HG02885 (cell line): ENCODE results near the gene ACE.

Experiments used
- ATAC-seq: cut with Tn5 transposase; IDR thresholded peaks from one replicate; pipeline ENCODE4 v1.9.1; 2021; ENCODE audit warnings: mild to moderate bottlenecking; ENCODE audit not compliant: unreplicated experiment, poor library complexity

The ACE gene

DNA sequence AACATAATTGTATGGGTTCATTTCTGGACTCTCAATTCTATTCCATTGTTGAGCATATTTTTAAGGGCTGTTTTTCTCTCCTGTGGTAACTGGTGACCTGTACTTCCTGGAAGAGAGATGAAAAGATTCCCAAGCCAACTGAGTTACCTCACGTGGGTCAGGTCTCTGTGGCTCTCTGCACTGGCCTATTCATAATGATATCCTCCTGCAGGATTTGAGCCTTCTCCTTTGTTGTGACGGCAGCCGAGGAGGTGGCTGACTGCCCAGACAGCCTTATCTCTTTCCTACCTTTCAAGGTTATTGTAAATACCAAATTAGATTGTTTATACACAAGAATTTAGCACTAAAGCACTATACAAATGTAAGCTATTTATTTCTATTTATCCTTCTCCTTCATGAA lies 2.7 kb upstream of the ACE start:
- ATAC-seq: no peak

DNA sequence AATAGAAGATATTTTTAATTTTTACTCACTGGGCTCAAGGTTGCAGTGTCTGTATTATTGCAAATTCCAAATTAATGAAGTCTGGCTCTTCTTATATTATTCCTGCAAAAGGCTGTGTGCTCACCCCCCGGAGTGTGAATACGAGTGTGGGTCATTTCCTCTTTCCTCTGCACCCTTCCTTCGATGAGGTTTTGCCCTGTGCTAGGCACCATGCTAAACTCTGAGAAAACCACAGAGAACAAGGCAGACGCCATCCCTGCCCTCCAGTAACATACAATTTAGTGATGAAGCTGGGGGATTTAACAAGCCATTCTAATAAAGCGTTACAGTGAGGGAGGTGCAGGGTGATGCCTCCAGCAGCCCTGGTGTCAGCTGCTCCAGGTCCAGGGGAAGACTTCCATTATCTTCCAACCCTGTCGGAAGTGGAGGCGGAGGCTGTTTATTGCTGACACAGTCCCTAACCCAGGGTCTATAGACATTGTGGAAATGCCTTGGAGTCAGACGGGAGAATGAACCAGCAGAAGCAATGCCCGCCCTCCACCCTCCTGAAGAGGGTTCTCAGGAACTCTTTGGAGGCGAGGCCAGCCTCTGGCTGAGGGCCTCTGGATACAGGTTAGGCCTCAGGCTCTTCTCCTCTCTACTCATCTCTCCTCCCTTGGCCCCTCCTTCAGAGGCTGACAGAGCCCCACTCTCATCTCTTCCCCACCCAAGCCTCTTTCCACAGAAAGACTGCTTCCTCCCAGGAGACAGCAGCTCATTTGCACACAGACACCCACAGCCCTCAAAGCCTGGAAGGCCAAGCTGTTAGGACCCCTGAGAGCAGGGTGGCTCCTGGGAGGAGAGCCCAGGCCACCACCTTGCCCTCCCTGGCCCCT lies 2.0 kb upstream of the ACE start:
- ATAC-seq: no peak

DNA sequence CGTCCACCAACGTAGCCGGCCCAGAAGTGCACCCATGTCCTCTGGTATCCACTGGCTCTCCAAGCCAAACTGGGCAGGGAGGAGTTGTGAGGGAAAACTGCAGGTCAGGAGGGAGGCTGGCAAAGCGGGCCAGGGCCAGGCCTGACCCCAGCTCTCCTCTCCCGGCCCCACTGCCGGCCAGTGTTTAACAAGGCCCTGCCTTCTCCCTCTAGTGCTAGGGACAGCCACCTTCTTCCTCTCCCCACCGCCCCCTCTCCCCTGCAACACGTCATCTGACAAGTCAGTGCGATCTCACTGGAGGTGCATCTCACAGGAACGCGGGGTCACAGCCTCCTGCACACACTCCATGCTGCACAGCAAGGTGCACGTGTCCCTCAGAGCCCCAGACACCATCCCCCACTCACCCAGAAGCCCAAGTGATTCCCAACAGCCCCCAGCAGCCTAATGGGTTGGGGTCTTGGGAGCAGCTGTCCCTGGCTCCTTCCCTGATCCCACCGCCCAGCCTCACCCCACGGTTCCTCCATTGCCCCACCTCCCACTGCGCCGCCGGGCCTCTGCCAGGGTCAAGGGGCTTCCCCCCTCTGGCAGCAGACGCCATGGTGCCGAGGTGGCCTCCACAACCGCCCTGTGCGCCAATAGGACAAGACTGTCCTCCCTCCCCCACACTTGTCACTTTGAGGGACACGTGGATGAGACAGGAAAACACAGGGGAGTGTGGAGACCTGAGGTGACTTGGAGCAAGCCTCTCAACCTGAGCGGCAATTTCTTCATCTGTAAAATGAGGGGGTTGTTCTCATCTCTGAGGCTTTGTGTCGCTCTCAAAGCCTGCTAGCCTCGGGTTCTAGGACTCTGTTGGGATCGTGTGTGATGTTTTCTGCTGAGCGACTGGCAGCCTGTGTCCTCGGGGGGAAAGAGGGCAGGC lies 1.1 kb upstream of the ACE start:
- no peak for ATAC-seq

DNA sequence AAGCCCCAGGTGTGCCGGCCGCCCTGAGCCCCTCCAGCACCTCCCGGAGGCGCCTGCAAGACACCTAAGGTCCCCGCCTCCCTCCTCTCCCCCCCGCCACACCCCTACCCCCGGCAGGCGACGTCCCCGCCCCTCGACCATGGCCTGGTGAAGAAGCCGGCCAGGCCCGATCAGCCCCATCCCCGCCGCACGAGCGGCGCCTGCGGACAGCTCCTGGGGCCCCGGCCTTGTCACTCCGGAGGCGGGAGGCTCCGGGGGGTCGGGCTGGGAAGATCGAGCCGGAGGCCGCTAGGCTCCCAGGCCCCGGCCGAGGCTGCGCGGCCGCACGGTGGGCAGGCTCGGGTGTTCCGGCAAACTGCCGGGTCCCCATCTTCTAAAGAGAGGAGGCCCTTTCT lies 405 bp upstream of the ACE start:
- no peak for ATAC-seq

DNA sequence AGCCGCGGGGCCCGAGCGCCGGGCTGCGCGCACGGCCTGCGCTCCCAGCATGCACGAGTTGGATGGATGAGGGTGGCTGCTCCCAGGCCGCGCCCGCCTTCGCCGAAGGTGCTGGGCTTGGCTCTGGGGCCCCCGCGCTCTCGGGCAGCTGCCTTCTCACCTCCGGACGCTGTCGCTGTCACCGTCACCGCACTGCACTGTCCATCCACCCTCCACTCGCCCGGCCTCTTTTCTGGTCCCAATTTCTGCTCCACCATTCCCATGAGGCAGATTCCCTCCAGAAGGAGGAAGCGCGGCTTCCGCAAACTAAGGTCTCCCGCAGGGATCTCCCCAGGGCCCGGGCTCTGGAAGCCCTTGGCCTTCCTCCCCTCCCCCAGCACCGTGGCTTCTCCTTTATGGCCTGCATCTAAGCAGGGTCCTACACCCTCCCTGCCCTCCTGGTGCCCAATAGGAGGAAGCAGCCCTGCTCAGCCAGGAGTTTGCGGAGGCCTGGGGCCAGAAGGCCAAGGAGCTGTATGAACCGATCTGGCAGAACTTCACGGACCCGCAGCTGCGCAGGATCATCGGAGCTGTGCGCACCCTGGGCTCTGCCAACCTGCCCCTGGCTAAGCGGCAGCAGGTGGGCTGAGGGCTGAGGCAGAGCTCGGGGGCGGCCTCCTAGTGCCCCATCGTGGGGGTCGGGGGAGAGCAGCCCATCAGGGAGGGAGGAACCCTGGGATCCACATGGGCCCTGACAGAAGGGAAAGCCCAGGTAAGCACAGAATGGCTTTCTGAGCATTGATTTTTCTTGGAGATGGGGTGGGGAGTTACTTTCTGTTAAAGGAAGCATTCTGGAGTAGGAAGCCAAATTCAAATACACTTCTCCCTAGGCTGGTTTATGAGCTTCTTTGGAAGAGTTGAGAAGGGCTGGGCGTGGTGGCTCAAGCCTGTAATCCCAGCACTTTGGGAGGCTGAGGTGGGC lies 899 bp downstream of the ACE start:
- no peak for ATAC-seq

DNA sequence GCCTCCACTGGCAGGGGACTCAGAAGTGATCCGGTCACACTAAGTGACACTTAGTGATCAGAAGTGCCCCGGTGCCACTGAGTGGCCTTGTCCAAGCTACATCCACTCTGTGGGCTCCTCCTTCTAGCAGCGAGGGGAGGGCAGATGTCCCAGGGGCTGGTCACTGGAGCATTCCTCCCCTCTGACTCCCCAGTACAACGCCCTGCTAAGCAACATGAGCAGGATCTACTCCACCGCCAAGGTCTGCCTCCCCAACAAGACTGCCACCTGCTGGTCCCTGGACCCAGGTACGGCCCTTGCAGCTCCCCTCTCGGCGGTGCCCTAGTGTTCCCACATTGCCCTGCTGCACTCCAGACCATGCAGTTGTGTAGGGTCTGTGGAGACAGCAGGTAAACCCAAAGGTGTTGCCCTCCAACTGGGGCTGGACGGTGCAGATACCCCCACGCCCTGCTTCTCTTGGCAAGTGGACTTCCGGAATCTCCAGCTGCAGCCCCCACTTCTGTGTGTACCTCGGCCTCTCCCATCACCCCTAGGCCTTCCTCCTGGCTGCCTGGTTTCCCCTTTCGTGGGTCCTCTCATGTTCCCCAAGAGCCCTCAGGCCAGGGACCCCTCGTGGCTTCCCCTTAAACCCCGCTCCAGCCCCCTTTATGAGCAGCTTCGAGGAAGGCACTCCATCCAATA lies 2.1 kb downstream of the ACE start:
- peak; percentile 67 for ATAC-seq

DNA sequence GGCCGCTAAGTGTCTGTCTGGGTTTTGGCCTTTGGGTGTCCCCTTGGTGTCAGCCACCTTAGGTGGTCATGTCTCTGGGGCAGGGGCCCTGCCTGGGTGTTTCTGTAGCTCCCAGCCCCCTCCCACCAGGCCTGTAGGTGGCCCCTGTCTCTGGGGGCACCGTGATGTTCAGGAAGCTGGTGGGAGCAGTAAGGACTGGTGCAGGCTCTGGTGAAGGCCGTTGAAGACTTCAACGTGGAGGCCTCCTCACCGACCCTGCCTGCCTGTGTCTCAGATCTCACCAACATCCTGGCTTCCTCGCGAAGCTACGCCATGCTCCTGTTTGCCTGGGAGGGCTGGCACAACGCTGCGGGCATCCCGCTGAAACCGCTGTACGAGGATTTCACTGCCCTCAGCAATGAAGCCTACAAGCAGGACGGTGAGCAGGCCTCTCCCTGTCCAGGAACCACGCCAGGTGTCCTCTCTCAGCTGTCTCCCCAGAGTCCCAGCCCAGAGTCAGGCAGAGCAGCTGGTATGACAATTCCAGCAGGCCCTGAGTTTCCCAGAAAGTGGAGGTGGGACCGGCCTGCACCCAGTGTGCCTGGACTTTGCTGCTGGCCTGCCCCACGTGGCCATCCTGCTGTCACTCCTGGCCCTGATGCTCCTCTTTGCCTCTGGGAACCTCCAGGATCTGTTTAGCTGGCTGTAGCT lies 2.8 kb downstream of the ACE start:
- no peak for ATAC-seq

DNA sequence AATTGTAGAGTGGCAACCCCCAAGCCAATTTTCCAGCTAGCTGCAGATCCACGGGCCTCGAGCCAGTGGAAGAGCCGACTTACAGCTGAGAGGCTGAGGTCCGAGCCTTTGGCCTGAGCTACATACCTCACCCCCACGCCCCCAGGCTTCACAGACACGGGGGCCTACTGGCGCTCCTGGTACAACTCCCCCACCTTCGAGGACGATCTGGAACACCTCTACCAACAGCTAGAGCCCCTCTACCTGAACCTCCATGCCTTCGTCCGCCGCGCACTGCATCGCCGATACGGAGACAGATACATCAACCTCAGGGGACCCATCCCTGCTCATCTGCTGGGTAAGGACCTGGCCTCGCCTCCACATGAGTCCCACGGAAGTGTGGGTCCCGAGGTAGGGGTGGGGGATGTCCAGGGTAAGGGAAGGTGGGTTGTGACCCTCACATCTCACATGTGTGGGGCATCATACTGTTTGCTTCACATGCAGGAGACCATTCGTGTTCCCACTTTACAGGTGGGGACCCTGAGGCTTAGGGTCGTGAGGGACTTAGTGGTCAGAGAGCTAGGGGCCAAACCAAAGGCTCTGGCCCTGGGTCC lies 3.4 kb downstream of the ACE start:
- ATAC-seq: no peak

DNA sequence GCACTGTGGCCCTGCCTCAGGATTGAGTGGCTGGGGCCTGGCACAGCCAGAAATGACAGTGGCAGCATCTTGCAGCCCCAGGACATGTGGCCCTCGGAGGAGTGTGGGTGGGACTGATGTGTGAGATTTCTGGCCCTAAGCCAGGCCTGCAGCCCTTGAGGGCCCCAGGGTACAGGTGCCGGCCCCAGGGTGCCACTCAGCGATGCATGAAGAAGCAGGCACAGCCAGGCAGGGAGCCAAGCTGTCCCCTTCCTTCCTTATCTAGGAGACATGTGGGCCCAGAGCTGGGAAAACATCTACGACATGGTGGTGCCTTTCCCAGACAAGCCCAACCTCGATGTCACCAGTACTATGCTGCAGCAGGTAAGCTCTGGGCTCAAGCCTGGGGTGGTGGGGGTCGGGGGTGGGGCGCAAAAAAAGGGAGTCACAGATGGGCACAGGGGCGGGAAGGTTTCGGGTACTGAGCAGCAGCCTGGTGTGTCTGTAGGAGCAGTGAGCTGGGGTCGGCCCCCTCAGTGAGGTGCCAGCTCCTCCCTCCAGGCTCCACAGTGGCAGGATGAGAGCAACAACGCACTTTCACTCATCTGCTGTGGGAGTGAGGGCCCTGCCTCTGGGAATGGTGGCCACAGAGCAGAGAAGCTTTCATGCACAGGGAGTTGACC lies 4.1 kb downstream of the ACE start:
- no peak for ATAC-seq

DNA sequence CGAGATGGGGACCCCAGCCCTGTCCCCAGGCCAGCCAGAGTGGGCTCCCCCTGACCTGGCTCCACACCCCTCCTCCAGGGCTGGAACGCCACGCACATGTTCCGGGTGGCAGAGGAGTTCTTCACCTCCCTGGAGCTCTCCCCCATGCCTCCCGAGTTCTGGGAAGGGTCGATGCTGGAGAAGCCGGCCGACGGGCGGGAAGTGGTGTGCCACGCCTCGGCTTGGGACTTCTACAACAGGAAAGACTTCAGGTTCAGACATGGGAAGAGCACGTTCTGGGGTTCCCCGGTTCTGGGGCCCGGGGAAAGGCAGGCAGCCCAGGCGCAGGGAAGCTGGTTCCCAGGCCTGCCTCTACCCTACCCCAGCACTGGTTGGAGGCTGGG lies 4.6 kb downstream of the ACE start:
- no peak for ATAC-seq

DNA sequence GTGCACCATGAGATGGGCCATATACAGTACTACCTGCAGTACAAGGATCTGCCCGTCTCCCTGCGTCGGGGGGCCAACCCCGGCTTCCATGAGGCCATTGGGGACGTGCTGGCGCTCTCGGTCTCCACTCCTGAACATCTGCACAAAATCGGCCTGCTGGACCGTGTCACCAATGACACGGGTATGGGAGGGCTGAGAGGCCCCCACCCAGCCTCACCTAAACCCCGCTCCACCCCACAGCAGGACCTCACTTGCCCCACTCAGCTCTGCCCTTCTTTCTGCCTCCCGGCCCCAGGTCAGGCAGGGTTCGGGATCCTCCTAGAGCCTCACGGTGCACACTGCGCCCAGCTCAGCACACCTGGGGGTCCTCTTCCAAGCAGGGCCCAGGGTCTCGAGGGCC lies 5.6 kb downstream of the ACE start:
- no peak for ATAC-seq

DNA sequence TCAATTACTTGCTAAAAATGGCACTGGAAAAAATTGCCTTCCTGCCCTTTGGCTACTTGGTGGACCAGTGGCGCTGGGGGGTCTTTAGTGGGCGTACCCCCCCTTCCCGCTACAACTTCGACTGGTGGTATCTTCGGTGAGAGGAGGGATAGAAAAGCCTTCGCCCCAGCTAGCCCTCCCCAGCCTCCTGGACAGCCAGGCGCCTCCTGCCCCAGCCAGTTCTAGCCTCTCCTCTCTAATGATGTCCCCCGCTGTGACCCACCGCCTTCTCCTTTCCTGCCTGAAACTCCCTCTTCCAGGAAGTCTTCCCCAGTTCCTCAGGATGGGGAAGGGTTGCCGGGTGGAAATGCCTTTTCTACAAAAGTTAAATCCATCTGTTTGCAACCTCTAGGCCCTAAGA lies 6.2 kb downstream of the ACE start:
- ATAC-seq: no peak

DNA sequence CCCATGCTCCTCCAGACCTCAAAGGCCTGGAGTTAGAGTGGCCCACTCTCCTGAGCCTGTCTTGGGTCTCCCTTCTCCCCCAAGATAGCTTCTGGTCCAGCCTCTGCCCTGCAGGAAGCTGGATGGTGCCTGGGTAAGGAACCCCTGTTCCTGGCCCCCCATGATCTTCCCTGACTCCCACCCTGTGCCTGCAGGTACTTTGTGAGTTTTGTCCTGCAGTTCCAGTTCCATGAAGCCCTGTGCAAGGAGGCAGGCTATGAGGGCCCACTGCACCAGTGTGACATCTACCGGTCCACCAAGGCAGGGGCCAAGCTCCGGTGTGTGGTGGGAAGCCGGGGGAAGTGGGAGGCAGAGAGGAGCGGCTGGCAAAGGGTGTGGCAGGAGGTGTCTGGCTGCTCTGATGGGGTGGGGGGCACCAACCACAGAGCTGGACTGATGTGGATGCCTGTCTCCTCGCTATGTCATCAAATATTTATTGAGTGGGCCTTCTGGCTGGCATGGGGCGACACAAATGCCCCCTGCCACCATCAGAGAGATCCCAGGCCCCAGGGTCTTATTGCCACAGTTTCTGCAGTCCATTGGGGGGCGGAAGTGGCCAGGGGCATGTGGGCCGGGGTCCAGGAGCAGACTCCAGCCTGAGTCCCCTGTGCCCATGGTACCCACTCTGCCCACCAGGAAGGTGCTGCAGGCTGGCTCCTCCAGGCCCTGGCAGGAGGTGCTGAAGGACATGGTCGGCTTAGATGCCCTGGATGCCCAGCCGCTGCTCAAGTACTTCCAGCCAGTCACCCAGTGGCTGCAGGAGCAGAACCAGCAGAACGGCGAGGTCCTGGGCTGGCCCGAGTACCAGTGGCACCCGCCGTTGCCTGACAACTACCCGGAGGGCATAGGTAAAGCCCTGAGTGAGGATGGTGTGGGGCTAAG lies 7.1 kb downstream of the ACE start:
- ATAC-seq: no peak

DNA sequence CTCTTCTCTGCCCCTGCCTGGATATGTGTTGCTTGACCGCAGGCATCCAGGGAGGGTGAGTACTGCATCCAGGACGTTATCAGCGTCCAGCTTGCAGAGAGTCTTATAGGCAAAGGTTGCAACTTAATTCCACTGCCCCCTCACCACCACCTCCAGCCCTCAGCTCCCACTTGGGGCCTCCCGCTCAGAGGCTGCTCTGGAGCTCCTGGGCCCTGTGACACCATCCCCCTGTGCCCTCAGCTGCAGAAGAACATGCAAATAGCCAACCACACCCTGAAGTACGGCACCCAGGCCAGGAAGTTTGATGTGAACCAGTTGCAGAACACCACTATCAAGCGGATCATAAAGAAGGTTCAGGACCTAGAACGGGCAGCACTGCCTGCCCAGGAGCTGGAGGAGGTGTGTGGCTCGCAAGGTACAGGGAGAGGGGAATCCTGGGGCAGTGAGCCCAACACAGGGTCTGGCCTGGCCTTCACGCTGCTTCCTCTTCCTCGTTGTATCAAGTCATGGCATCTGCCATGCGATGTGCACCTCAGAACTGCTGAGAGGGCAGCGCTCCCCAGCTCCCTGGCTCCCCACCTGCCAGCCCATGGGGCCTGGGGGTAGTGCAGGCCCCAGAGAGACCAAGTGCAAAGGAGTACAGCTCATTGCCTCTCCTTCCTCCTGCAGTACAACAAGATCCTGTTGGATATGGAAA lies 9.6 kb downstream of the ACE start:
- no peak for ATAC-seq

DNA sequence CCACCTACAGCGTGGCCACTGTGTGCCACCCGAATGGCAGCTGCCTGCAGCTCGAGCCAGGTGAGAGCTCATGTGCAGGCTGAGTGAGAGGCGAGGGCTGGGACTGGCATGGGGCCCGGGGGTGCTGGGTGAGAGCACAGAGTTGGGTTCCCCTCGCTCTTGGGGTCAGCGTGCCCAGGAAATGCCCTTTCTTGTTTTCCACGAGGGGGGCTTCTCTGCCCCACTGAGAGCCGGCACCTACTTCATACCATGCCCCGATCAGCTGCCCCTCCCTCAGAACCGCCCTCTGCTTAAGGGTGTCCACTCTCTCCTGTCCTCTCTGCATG lies 10.1 kb downstream of the ACE start:
- ATAC-seq: no peak

DNA sequence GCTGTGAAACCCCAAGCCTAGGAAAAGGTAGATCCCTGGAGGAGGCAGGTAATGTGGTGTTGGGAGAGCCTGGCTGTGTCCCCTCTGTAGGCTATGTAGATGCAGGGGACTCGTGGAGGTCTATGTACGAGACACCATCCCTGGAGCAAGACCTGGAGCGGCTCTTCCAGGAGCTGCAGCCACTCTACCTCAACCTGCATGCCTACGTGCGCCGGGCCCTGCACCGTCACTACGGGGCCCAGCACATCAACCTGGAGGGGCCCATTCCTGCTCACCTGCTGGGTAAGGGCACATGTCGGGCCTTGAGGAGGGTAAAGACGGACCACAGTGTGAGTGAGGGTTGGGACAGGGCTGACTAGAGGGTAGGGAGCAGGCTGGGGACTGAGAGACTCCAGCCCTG lies 12.0 kb downstream of the ACE start:
- no peak for ATAC-seq

DNA sequence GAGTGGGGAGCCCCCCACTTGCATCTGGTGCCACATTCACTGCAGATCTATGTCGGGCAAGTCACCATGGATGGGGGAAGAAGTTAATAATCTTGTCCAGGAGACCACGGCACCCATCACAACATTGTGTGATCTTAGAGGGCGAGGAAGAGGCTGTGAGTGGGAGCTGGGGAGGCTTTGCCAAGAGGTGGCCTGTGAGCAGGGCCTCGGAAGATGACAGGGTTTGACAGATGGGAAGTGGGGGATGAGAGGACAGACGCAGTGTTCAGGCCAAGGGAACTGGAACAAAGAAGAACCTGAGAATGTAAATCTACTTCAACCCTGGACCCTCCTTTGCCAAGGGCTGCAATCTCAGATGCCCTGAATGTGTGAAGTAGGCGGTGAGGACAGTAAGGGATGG lies 12.4 kb downstream of the ACE start:
- no peak for ATAC-seq
